ENCODE measurements around the gene CACNG7.

The CACNG7 gene

GRCh38 chr19:53906211-53907192 lies 2.6 kb upstream of the CACNG7 start:
- no peaks in the 10 kb centered on the region for H3K4me1 ChIP-seq (ENCODE audit: insufficient read depth, insufficient read length)
- peak overlapping the region; percentile 61 for H3K4me3 ChIP-seq (ENCODE audit: insufficient read length, low read depth)

GRCh38 chr19:53907193-53907581 lies 1.9 kb upstream of the CACNG7 start:
- Histone ChIP-seq H3K27me3 (ENCODE audit: insufficient read depth, insufficient read length) (peaks cover 47% of the 10 kb centered on the region), H3K4me3 (ENCODE audit: insufficient read length, low read depth) (peak overlapping the region; percentile 61), H3K9ac (ENCODE audit: insufficient read length, low read depth) (peak overlapping the region; percentile 80), H3K9me3 (ENCODE audit: insufficient read depth, low read length) (no peaks in the 10 kb centered on the region), H3K36me3 (ENCODE audit: insufficient read depth, insufficient read length, low read length) (no peaks in the 10 kb centered on the region), H3K4me1 (ENCODE audit: insufficient read depth, insufficient read length) (no peaks in the 10 kb centered on the region)
- no peak for TF ChIP-seq SUZ12 (IDR thresholded peaks at IDR 0.05; ENCODE audit: extremely low read depth, insufficient read depth, insufficient read length)
- no peak for TF ChIP-seq ZNF274 (IDR thresholded peaks at IDR 0.05; ENCODE audit: low read depth, low read length)
- no peak for TF ChIP-seq YY1 (IDR thresholded peaks at IDR 0.05; ENCODE audit: insufficient read depth, insufficient read length)
- no peak for DNase-seq (ENCODE audit: low read depth, low spot score)

More at GRCh38 chr19:53906211-53907192, 2.6 kb upstream of the CACNG7 start:
- no peak for TF ChIP-seq ZNF274 (IDR thresholded peaks at IDR 0.05; ENCODE audit: low read depth, low read length)
- TF ChIP-seq SUZ12 (IDR thresholded peaks at IDR 0.05; ENCODE audit: extremely low read depth, insufficient read depth, insufficient read length) = peak; percentile 41
- TF ChIP-seq YY1 (IDR thresholded peaks at IDR 0.05; ENCODE audit: insufficient read depth, insufficient read length) = no peak
- Histone ChIP-seq H3K9me3 (ENCODE audit: insufficient read depth, low read length) (no peaks in the 10 kb centered on the region), H3K9ac (ENCODE audit: insufficient read length, low read depth) (peak overlapping the region; percentile 15), H3K36me3 (ENCODE audit: insufficient read depth, insufficient read length, low read length) (no peaks in the 10 kb centered on the region), H3K27me3 (ENCODE audit: insufficient read depth, insufficient read length) (peaks cover 44% of the 10 kb centered on the region)
- DNase-seq (ENCODE audit: low read depth, low spot score) = no peak

DNA sequence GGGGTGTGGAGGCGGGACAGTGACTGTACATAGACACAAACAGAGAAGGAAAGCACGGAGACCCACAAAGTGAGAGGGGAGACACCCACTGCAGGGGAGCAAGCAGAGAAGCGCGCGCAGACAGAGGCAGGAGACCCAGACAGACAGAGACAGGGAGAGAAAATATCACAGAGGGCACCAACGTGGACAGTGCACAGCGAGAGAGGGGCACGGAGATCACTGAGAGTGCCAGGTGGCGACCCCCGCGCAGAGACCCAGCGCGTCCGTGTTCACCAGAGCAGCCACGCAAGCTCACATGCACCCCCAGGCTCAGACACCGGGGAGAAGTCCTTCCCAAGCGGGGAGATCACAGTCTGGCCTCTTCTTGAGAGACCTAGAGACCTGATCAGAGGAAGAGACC lies 1.4 kb upstream of the CACNG7 start:
- peak overlapping the region; percentile 61 for H3K4me3 ChIP-seq (ENCODE audit: insufficient read length, low read depth)
- H3K4me1 ChIP-seq (ENCODE audit: insufficient read depth, insufficient read length) = no peaks in the 10 kb centered on the region
- H3K27me3 ChIP-seq (ENCODE audit: insufficient read depth, insufficient read length) = peaks cover 47% of the 10 kb centered on the region
- TF ChIP-seq YY1 (IDR thresholded peaks at IDR 0.05; ENCODE audit: insufficient read depth, insufficient read length) (no peak), SUZ12 (IDR thresholded peaks at IDR 0.05; ENCODE audit: extremely low read depth, insufficient read depth, insufficient read length) (no peak), ZNF274 (IDR thresholded peaks at IDR 0.05; ENCODE audit: low read depth, low read length) (no peak)
- H3K36me3 ChIP-seq (ENCODE audit: insufficient read depth, insufficient read length, low read length) = no peaks in the 10 kb centered on the region
- DNase-seq (ENCODE audit: low read depth, low spot score) = no peak
- H3K9me3 ChIP-seq (ENCODE audit: insufficient read depth, low read length) = no peaks in the 10 kb centered on the region
- H3K9ac ChIP-seq (ENCODE audit: insufficient read length, low read depth) = peak overlapping the region; percentile 80

DNA sequence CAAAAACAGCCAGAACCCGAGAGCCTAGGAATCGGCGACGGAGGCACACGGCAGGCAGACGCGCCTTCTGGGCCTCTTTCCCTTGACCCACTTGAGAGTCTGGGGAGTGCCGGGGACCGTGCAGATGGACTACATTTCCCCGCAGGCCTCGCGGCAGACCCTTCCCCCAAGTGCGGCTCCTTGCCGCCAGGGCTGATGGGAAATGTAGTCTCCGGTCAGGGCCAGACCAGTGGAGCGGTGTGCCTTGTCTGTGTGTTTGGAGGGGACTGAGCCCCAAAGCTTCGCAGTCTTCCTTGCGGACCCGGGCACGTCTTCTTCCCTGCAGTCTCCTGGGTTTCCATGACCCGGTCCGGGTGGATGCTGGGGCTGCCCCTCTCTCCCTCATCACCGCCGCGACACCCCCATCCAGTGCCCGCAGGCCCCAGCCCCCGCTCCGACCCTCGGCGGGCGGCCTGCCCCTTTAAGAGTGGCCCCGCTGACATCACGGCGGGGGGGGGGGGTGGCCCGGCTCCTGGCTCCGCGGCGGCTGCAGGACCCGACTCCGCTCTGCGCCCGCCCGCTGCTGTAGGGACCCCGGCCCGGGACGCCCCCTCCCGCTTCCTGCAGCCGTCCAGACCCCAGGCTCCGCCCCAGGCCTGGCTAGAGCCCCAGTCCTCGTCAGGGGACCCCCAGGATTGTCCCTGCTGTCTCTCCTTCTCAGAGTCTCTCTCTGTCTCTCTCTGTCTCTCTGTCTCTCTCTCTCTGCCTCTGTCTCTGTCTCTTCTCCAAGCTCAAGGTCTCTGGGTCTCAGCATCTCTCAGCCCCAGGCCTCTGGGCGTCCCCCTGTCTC lies 758 bp upstream of the CACNG7 start:
- TF ChIP-seq ZNF274 (IDR thresholded peaks at IDR 0.05; ENCODE audit: low read depth, low read length) (no peak), YY1 (IDR thresholded peaks at IDR 0.05; ENCODE audit: insufficient read depth, insufficient read length) (no peak), SUZ12 (IDR thresholded peaks at IDR 0.05; ENCODE audit: extremely low read depth, insufficient read depth, insufficient read length) (no peak)
- H3K4me3 ChIP-seq (ENCODE audit: insufficient read length, low read depth) = peak overlapping the region; percentile 61
- no peaks in the 10 kb centered on the region for H3K36me3 ChIP-seq (ENCODE audit: insufficient read depth, insufficient read length, low read length)
- no peaks in the 10 kb centered on the region for H3K4me1 ChIP-seq (ENCODE audit: insufficient read depth, insufficient read length)
- H3K9me3 ChIP-seq (ENCODE audit: insufficient read depth, low read length) = no peaks in the 10 kb centered on the region
- peak overlapping the region; percentile 80 for H3K9ac ChIP-seq (ENCODE audit: insufficient read length, low read depth)
- peak; percentile 62 for DNase-seq (ENCODE audit: low read depth, low spot score)
- peaks cover 47% of the 10 kb centered on the region for H3K27me3 ChIP-seq (ENCODE audit: insufficient read depth, insufficient read length)

GRCh38 chr19:53909471-53910169 lies 542 bp downstream of the CACNG7 start:
- Histone ChIP-seq H3K4me3 (ENCODE audit: insufficient read length, low read depth) (peak overlapping the region; percentile 75), H3K9ac (ENCODE audit: insufficient read length, low read depth) (peak overlapping the region; percentile 81)
- DNase-seq (ENCODE audit: low read depth, low spot score) = no peak

DNA sequence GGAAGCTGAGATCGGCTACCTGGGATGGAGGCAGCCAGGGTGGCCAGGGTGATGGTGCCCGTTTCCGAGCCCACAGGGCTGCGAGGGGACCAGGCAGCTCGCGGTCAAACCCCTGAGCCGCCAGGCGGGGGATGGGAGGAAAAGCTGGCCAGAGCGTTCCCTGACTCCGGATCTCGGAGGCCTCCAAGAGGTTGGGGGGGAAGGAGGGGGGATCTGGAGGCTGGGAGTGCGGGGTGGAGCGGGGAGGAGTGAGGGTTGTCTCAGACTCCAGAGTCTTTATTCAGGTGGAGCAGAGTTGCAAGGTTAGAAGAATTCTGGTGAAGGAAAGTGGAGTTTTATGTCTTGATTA lies 1.1 kb downstream of the CACNG7 start:
- DNase-seq (ENCODE audit: low read depth, low spot score) = no peak
- Histone ChIP-seq H3K9me3 (ENCODE audit: insufficient read depth, low read length) (no peaks in the 10 kb centered on the region), H3K36me3 (ENCODE audit: insufficient read depth, insufficient read length, low read length) (no peaks in the 10 kb centered on the region), H3K4me3 (ENCODE audit: insufficient read length, low read depth) (peak overlapping the region; percentile 75), H3K4me1 (ENCODE audit: insufficient read depth, insufficient read length) (no peaks in the 10 kb centered on the region), H3K27me3 (ENCODE audit: insufficient read depth, insufficient read length) (peaks cover 39% of the 10 kb centered on the region), H3K9ac (ENCODE audit: insufficient read length, low read depth) (peak overlapping the region; percentile 81)
- TF ChIP-seq YY1 (IDR thresholded peaks at IDR 0.05; ENCODE audit: insufficient read depth, insufficient read length) = no peak
- no peak for TF ChIP-seq ZNF274 (IDR thresholded peaks at IDR 0.05; ENCODE audit: low read depth, low read length)
- TF ChIP-seq SUZ12 (IDR thresholded peaks at IDR 0.05; ENCODE audit: extremely low read depth, insufficient read depth, insufficient read length) = no peak

More at GRCh38 chr19:53909471-53910169, 542 bp downstream of the CACNG7 start:
- Histone ChIP-seq H3K9me3 (ENCODE audit: insufficient read depth, low read length) (no peaks in the 10 kb centered on the region), H3K27me3 (ENCODE audit: insufficient read depth, insufficient read length) (peaks cover 43% of the 10 kb centered on the region), H3K36me3 (ENCODE audit: insufficient read depth, insufficient read length, low read length) (no peaks in the 10 kb centered on the region), H3K4me1 (ENCODE audit: insufficient read depth, insufficient read length) (no peaks in the 10 kb centered on the region)
- TF ChIP-seq ZNF274 (IDR thresholded peaks at IDR 0.05; ENCODE audit: low read depth, low read length) (no peak), SUZ12 (IDR thresholded peaks at IDR 0.05; ENCODE audit: extremely low read depth, insufficient read depth, insufficient read length) (no peak), YY1 (IDR thresholded peaks at IDR 0.05; ENCODE audit: insufficient read depth, insufficient read length) (no peak)

Measured in NT2/D1 (cell line).